ENCODE measurements around the gene ACP7.
"Not testable (repeated sequence)": the region's sequence is repeated elsewhere in the genome, so short reads cannot be mapped to it uniquely, and the experiment has no call there.

ACP7 gene

GRCh38 chr19:39139971-39140453, 55.8 kb downstream of the ACP7 start:
- in situ Hi-C loops (cut with MboI; ENCODE audit: low sequenced_read_pairs, unreplicated experiment) = no loop called here
- no peak for TF ChIP-seq CTCF (IDR thresholded peaks at IDR 0.05; ENCODE audit: borderline replicate concordance, control extremely low read depth, extremely low read depth, insufficient read depth, missing control alignments)
- DNase-seq (ENCODE audit: low spot score) = no peak

GRCh38 chr19:39140594-39140993, 56.4 kb downstream of the ACP7 start:
- DNase-seq (ENCODE audit: low spot score) = no peak
- TF ChIP-seq CTCF (IDR thresholded peaks at IDR 0.05; ENCODE audit: borderline replicate concordance, control extremely low read depth, extremely low read depth, insufficient read depth, missing control alignments) = no peak
- in situ Hi-C loops (cut with MboI; ENCODE audit: low sequenced_read_pairs, unreplicated experiment) = no loop called here

- DNase-seq (ENCODE audit: low spot score) = no peak
- no peak for TF ChIP-seq CTCF (IDR thresholded peaks at IDR 0.05; ENCODE audit: borderline replicate concordance, control extremely low read depth, extremely low read depth, insufficient read depth, missing control alignments)
- in situ Hi-C loops (cut with MboI; ENCODE audit: low sequenced_read_pairs, unreplicated experiment) = no loop called here
Measured at GRCh38 chr19:39141929-39142328, 57.8 kb downstream of the ACP7 start.

GRCh38 chr19:39142630-39143029, 58.5 kb downstream of the ACP7 start:
- in situ Hi-C loops (cut with MboI; ENCODE audit: low sequenced_read_pairs, unreplicated experiment) = no loop called here
- DNase-seq (ENCODE audit: low spot score) = no peak
- no peak for TF ChIP-seq CTCF (IDR thresholded peaks at IDR 0.05; ENCODE audit: borderline replicate concordance, control extremely low read depth, extremely low read depth, insufficient read depth, missing control alignments)

- DNase-seq (ENCODE audit: low spot score); in situ Hi-C loops (cut with MboI; ENCODE audit: low sequenced_read_pairs, unreplicated experiment): not testable (repeated sequence)
Measured at GRCh38 chr19:39143757-39144289, 59.7 kb downstream of the ACP7 start.

GRCh38 chr19:39144290-39145071, 60.3 kb downstream of the ACP7 start:
- no peak for DNase-seq (ENCODE audit: low spot score)
- in situ Hi-C loops (cut with MboI; ENCODE audit: low sequenced_read_pairs, unreplicated experiment) = no loop called here
- TF ChIP-seq CTCF (IDR thresholded peaks at IDR 0.05; ENCODE audit: borderline replicate concordance, control extremely low read depth, extremely low read depth, insufficient read depth, missing control alignments) = no peak

GRCh38 chr19:39145180-39145953, 61.2 kb downstream of the ACP7 start:
- in situ Hi-C loops (cut with MboI; ENCODE audit: low sequenced_read_pairs, unreplicated experiment) = no loop called here
- TF ChIP-seq CTCF (IDR thresholded peaks at IDR 0.05; ENCODE audit: borderline replicate concordance, control extremely low read depth, extremely low read depth, insufficient read depth, missing control alignments) = no peak
- no peak for DNase-seq (ENCODE audit: low spot score)
